ENCODE results near the gene MEAF6. TPM values are rescaled to one million over a fixed set of nuclear protein-coding genes. Genes with fewer than 3 reads are reported as not detected.

MEAF6 gene
- total and polyA plus RNA-seq, 2 of the 8 experiments (the other 6 are each of a cell fraction or from before 2014, with no cell fraction given): 23.0 to 38.8 TPM

GRCh38 chr1:37465593-37466517 is 48.7 kb downstream of the MEAF6 start (continued):
- TF ChIP-seq PHF8 (conservative IDR thresholded peaks at IDR 0.05; ENCODE audit: low read depth, low read length): no peak
